RWPE2 (cell line): ENCODE data around the gene SLBP.

ENCODE experiments used
- ATAC-seq: fragments of 200-7000 bp; cut with Tn5 transposase; 3 replicates; pipeline ENCODE4 v1.9.1; 2021; ENCODE audit warnings: low read depth
- DNase-seq: peaks from one replicate; pipeline ENCODE4 v3.0.0-alpha.2; 2020; ENCODE audit warnings: low spot score
- H3K27ac ChIP-seq: fragments of 450-650 bp; 2 replicates; pipeline ENCODE4 v1.5.1; 2017; ENCODE audit warnings: mild to moderate bottlenecking; ENCODE audit not compliant: poor library complexity, severe bottlenecking
- H3K27me3 ChIP-seq: fragments of 250-450 bp; sonication (Bioruptor Pico); 2 replicates; pipeline ENCODE4 v1.5.1; 2021; ENCODE audit warnings: mild to moderate bottlenecking, moderate library complexity; ENCODE audit not compliant: insufficient read depth, poor library complexity, severe bottlenecking
- H3K36me3 ChIP-seq: fragments of 250-450 bp; sonication (Bioruptor Pico); 2 replicates; pipeline ENCODE4 v1.5.1; 2020; ENCODE audit warnings: low read depth, mild to moderate bottlenecking, moderate library complexity
- H3K4me1 ChIP-seq: fragments of 250-450 bp; sonication (Bioruptor Pico); 2 replicates; pipeline ENCODE4 v1.5.1; 2021; ENCODE audit warnings: mild to moderate bottlenecking, moderate library complexity; ENCODE audit not compliant: insufficient read depth, poor library complexity, severe bottlenecking
- H3K4me3 ChIP-seq: fragments of 250-450 bp; sonication (Bioruptor Pico); 2 replicates; pipeline ENCODE4 v1.5.1; 2021; ENCODE audit warnings: mild to moderate bottlenecking, moderate library complexity; ENCODE audit not compliant: severe bottlenecking
- H3K9me3 ChIP-seq: fragments of 250-450 bp; sonication (Bioruptor Pico); 2 replicates; pipeline ENCODE4 v1.5.1; 2021; ENCODE audit warnings: mild to moderate bottlenecking, moderate library complexity; ENCODE audit not compliant: severe bottlenecking
- TF ChIP-seq, protein P1 (sequence below): fragments of 450-650 bp; IDR thresholded peaks from one replicate; pipeline ENCODE4 v1.5.1; 2017; ENCODE audit warnings: mild to moderate bottlenecking, moderate library complexity; ENCODE audit not compliant: poor library complexity, severe bottlenecking

Gene SLBP

DNA sequence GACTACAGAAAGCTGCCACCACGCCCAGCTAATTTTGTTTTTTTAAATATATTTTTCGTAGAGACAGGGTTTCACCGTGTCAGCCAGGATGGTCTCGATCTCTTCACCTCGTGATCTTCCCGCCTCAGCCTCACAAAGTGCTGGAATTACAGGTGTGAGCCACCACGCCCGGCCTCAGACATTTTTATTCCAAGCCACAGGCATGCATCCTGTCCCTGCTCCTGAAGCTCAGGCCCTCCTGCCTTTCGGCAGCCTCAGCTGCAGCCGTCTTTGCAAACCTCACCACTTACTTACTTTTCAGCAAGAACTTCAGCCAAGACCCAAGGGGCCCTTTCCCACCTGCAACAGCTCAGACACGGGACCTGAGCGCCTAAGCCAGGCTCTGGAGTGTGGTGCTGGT is 54.0 kb downstream of the SLBP start:
- TF ChIP-seq, protein P1, sequence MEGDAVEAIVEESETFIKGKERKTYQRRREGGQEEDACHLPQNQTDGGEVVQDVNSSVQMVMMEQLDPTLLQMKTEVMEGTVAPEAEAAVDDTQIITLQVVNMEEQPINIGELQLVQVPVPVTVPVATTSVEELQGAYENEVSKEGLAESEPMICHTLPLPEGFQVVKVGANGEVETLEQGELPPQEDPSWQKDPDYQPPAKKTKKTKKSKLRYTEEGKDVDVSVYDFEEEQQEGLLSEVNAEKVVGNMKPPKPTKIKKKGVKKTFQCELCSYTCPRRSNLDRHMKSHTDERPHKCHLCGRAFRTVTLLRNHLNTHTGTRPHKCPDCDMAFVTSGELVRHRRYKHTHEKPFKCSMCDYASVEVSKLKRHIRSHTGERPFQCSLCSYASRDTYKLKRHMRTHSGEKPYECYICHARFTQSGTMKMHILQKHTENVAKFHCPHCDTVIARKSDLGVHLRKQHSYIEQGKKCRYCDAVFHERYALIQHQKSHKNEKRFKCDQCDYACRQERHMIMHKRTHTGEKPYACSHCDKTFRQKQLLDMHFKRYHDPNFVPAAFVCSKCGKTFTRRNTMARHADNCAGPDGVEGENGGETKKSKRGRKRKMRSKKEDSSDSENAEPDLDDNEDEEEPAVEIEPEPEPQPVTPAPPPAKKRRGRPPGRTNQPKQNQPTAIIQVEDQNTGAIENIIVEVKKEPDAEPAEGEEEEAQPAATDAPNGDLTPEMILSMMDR, result no peak
- no peak for DNase-seq
- ATAC-seq, result no peak
- no peaks in the 10 kb centered on the region for H3K4me1 ChIP-seq
- H3K36me3 ChIP-seq, result no peaks in the 10 kb centered on the region
- H3K27me3 ChIP-seq, result no peaks in the 10 kb centered on the region
- H3K27ac ChIP-seq, result no peak overlapping the region
- H3K9me3 ChIP-seq, result no peaks in the 10 kb centered on the region
- H3K4me3 ChIP-seq, result no peak overlapping the region

DNA sequence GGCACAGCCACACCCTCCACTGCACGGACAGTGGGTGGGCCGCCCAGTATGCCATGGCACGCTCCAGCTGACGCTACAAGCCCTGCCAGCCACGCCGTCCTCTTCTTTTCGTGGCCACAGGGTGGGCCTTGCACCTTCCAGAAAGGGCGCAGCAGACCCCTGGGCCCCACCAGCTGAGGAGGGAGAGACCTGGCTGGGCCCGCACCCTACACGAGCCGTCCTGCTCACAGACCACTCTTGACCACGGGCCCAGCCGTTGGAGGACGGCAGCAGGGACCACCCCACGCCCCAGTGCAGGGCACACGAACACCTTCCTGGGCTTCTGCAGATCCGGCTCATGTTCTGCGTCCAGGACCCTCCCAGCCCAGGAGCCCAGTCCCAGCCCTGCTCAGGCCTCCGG is 55.1 kb downstream of the SLBP start:
- no peak overlapping the region for H3K4me3 ChIP-seq
- no peak for DNase-seq
- H3K36me3 ChIP-seq, result no peaks in the 10 kb centered on the region
- H3K27me3 ChIP-seq, result no peaks in the 10 kb centered on the region
- TF ChIP-seq, protein P1, result no peak
- H3K9me3 ChIP-seq, result no peaks in the 10 kb centered on the region
- H3K27ac ChIP-seq, result no peak overlapping the region
- H3K4me1 ChIP-seq, result no peaks in the 10 kb centered on the region
- no peak for ATAC-seq

DNA sequence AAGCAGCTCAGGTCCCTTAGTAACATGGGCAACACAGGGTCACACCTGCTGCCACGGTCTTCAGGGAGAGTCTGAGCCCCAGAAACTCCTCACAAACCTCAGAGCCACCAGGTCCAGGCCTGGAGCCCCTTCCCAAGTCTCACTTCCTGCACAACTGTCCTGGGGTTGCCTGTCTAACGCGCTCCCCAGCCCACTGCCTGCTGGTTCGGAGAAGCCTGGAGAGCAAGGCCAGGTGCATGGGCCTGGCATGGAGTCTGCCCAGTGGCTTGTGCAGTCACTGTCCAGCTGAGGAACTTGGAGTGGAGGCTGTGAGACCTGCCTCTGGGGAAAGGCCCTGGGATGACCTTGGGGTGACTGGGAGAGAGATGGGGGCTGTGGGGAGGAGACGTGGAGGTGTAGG is 56.0 kb downstream of the SLBP start:
- TF ChIP-seq, protein P1, result no peak
- no peak for DNase-seq
- ATAC-seq, result no peak
- H3K9me3 ChIP-seq, result no peaks in the 10 kb centered on the region
- H3K27ac ChIP-seq, result no peak overlapping the region
- H3K4me1 ChIP-seq, result no peaks in the 10 kb centered on the region
- no peaks in the 10 kb centered on the region for H3K27me3 ChIP-seq
- no peaks in the 10 kb centered on the region for H3K36me3 ChIP-seq
- H3K4me3 ChIP-seq, result no peak overlapping the region

GRCh38 chr4:1655676-1656075 is 56.4 kb downstream of the SLBP start:
- ATAC-seq, result no peak
- H3K9me3 ChIP-seq, result no peaks in the 10 kb centered on the region
- TF ChIP-seq, protein P1, result no peak

DNA sequence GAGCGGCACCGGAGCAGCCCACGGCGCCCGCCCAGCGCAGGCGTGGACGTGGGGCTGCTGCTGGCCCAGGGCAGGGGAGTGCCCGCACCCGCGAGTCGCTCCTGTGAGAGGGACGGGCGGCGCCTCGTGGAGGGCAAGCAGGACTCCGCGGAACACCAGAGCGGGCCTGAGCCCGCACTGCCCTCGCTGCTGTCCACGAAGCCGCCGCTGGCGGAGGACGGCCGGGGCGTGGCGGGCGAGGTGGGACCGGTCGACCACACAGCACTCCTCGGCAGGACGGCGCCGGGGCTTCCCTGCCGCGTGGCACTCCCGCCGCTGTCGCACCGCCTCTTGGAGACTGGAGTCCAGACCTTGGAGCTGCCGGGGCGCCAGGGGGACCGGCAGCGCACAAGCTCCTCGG is 57.0 kb downstream of the SLBP start:
- H3K27me3 ChIP-seq, result no peaks in the 10 kb centered on the region
- no peak overlapping the region for H3K4me3 ChIP-seq
- TF ChIP-seq, protein P1, result no peak
- no peak overlapping the region for H3K27ac ChIP-seq
- H3K36me3 ChIP-seq, result no peaks in the 10 kb centered on the region
- no peaks in the 10 kb centered on the region for H3K9me3 ChIP-seq
- DNase-seq (no peak), ATAC-seq (no peak)
- H3K4me1 ChIP-seq, result no peaks in the 10 kb centered on the region

More at GRCh38 chr4:1655676-1656075, 56.4 kb downstream of the SLBP start:
- H3K36me3 ChIP-seq, result no peaks in the 10 kb centered on the region
- no peak overlapping the region for H3K4me3 ChIP-seq
- H3K27me3 ChIP-seq, result no peaks in the 10 kb centered on the region
- DNase-seq, result no peak
- no peaks in the 10 kb centered on the region for H3K4me1 ChIP-seq
- no peak overlapping the region for H3K27ac ChIP-seq
